Naive thymus-derived CD4-positive, alpha-beta T cell (primary cell): Measurements from ENCODE around the gene ACTRT1. TPM values are rescaled to one million over a fixed set of nuclear protein-coding genes. Genes with fewer than 3 reads are reported as not detected.

Experiments
- ATAC-seq: fragments of 150-1000 bp; cut with Tn5 transposase; 2 replicates; pipeline ENCODE4 v1.10.0; 2021; ENCODE audit warnings: mild to moderate bottlenecking, moderate library complexity
- CTCF ChIA-PET: fragments of 350-600 bp; sonication (Branson Sonifier 250); formaldehyde crosslinking; loops from one replicate; lab custom pipeline; 2021; ENCODE audit warnings: antibody characterized with exemption; lab: Charles Lee
- POLR2A ChIA-PET: fragments of 350-600 bp; sonication (Branson Sonifier 250); formaldehyde crosslinking; loops from one replicate; lab custom pipeline; 2021; ENCODE audit warnings: antibody characterized with exemption, inconsistent platforms; lab: Charles Lee
- DNase-seq, 9 donors: peaks; one replicate each; pipeline versions ENCODE4 v3.0.0 to v3.0.0-alpha.2; 2020 to 2022; ENCODE audit warnings: mixed read lengths in 1 of 9
- H3K27ac ChIP-seq: one replicate; pipeline ENCODE4 v1.7.0; 2013; ENCODE audit warnings: mild to moderate bottlenecking, low read depth, low read length, moderate library complexity
- H3K27me3 ChIP-seq, 2 donors: one replicate each; pipeline ENCODE4 v1.7.0; 2013; ENCODE audit warnings: low read length in 2 of 2, mild to moderate bottlenecking in 2 of 2, moderate library complexity in 2 of 2; ENCODE audit not compliant: control insufficient read depth in 2 of 2, insufficient read depth in 2 of 2
- H3K36me3 ChIP-seq, 3 experiments: 1 replicate in 2 of 3; 2 replicates in 1 of 3; pipeline ENCODE4 v1.7.0; 2013; ENCODE audit warnings: low read length in 3 of 3, mild to moderate bottlenecking in 3 of 3, moderate library complexity in 1 of 3; ENCODE audit not compliant: insufficient read depth in 3 of 3, control insufficient read depth in 2 of 3
- H3K4me1 ChIP-seq, 2 donors: one replicate each; pipeline ENCODE4 v1.7.0; 2013; ENCODE audit warnings: low read length in 2 of 2, mild to moderate bottlenecking in 2 of 2, moderate library complexity in 1 of 2; ENCODE audit not compliant: control insufficient read depth in 2 of 2, insufficient read depth in 2 of 2
- H3K4me3 ChIP-seq: 2 replicates; pipeline ENCODE4 v1.7.0; 2013; ENCODE audit warnings: mild to moderate bottlenecking, low read length
- H3K9me3 ChIP-seq, 3 experiments: 1 replicate in 2 of 3; 2 replicates in 1 of 3; pipeline ENCODE4 v1.7.0; 2013; ENCODE audit warnings: low read length in 3 of 3; ENCODE audit not compliant: control insufficient read depth in 2 of 3
- H3K27ac Mint-ChIP-seq, 9 donors: one replicate each; pipeline ENCODE4 v1.8.0; 2020 to 2022; ENCODE audit warnings: mixed read lengths in 9 of 9, mild to moderate bottlenecking in 8 of 9, moderate library complexity in 5 of 9, inconsistent platforms in 2 of 9
- H3K27me3 Mint-ChIP-seq, 5 donors: one replicate each; pipeline ENCODE4 v1.8.0; 2021 to 2022; ENCODE audit warnings: mixed read lengths in 5 of 5, mild to moderate bottlenecking in 1 of 5
- H3K36me3 Mint-ChIP-seq, 5 donors: one replicate each; pipeline ENCODE4 v1.8.0; 2020 to 2022; ENCODE audit warnings: mixed read lengths in 5 of 5, mild to moderate bottlenecking in 3 of 5, inconsistent platforms in 1 of 5
- H3K4me1 Mint-ChIP-seq, 7 donors: one replicate each; pipeline ENCODE4 v1.8.0; 2020 to 2022; ENCODE audit warnings: mixed read lengths in 7 of 7, mild to moderate bottlenecking in 3 of 7, inconsistent platforms in 1 of 7
- H3K4me3 Mint-ChIP-seq, 10 donors: one replicate each; pipeline ENCODE4 v1.8.0; 2020 to 2022; ENCODE audit warnings: mild to moderate bottlenecking in 10 of 10, mixed read lengths in 10 of 10, moderate library complexity in 6 of 10, inconsistent platforms in 2 of 10
- H3K9me3 Mint-ChIP-seq, 11 donors: one replicate each; pipeline ENCODE4 v1.8.0; 2020 to 2022; ENCODE audit warnings: mixed read lengths in 11 of 11, mild to moderate bottlenecking in 4 of 11, inconsistent platforms in 1 of 11, moderate library complexity in 1 of 11
- intact Hi-C, 2 donors: fragments of 100-400 bp; cut with micrococcal nuclease; formaldehyde crosslinking; loops; one replicate each; pipeline ENCODE4 v1.15.1; 2023
- polyA plus RNA-seq, 2 donors: library from polyadenylated mRNA; unstranded; fragments of 300-500 nt; fragmentation: Illumina TruSeq; gene quantifications; one replicate each; pipeline ENCODE4 v1.2.3, GENCODE V29; 2021
- total RNA-seq, 6 experiments: library from RNA in 5 of 6; stranded (reverse) in 5 of 6; gene quantifications; 1 replicate in 5 of 6; 2 replicates in 1 of 6; pipeline ENCODE4 v1.2.3 and lab custom pipeline; 2021 to 2026

ACTRT1 gene
- total and polyA plus RNA-seq, 7 experiments from 2014 or later = not detected

DNA sequence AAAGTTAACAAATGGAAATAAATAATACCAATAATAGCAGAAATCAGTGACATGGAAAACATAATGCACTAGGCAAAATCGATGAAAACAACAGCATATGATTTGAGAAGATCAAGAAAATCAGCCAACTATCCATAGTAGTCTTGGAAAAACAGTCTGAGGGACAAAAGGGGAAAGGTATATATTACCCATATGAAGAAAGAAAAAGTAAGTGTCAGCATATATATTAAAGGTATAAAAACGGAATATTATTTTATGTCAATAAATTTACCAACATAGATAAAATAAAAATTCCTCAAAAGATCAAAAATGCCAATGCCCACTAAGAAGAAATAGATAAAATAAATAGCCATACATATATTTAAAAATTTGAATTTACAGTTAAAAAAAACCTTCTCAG is 33.0 kb downstream of the ACTRT1 start:
- Histone ChIP-seq H3K9me3 (no peaks in the 10 kb centered on the region), H3K27me3 (no peaks in the 10 kb centered on the region), H3K36me3 (no peaks in the 10 kb centered on the region), H3K4me3 (no peak overlapping the region), H3K27ac (no peak overlapping the region), H3K4me1 (no peaks in the 10 kb centered on the region)
- Mint-ChIP-seq H3K9me3 (peaks cover 0 to 15% (median 3%) of the 10 kb centered on the region in 11 donors), H3K4me3 (no peak overlapping the region), H3K36me3 (no peaks in the 10 kb centered on the region), H3K27me3 (no peaks in the 10 kb centered on the region), H3K4me1 (no peaks in the 10 kb centered on the region), H3K27ac (no peak overlapping the region)
- no peak for DNase-seq
- ATAC-seq = no peak
- intact Hi-C loops = no loop called here
- ChIA-PET POLR2A (no interaction called here), CTCF (no interaction called here)

DNA sequence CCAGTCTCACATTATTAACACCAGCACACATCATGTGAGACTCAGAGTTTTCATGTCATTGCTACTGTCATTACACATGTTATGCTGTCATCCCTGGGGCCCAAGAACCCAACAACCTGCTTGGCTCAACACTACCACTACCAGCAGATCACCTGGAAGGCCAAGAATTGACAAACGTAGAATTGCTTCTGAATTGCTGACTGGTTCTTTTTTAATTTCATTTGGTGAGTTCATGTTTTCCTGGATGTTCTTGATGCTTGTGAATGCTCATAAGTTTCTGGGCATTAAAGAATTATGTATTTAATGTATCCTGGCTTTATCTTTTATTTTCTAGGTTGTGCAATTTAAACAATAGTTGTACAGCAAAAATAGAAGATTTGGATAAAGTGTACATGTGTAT is 40.2 kb downstream of the ACTRT1 start:
- H3K9me3 Mint-ChIP-seq = peaks cover 0 to 14% (median 3%) of the 10 kb centered on the region in 11 donors
- Histone ChIP-seq H3K36me3 (no peaks in the 10 kb centered on the region), H3K9me3 (no peaks in the 10 kb centered on the region), H3K27ac (no peak overlapping the region), H3K27me3 (no peaks in the 10 kb centered on the region), H3K4me1 (no peaks in the 10 kb centered on the region), H3K4me3 (no peak overlapping the region)
- POLR2A ChIA-PET = no interaction called here
- intact Hi-C loops = no loop called here
- no peaks in the 10 kb centered on the region for H3K27me3 Mint-ChIP-seq
- H3K4me1 Mint-ChIP-seq = no peaks in the 10 kb centered on the region
- no peaks in the 10 kb centered on the region for H3K36me3 Mint-ChIP-seq
- H3K4me3 Mint-ChIP-seq = no peak overlapping the region
- CTCF ChIA-PET = no interaction called here
- H3K27ac Mint-ChIP-seq = no peak overlapping the region
- ATAC-seq (no peak), DNase-seq (no peak)

DNA sequence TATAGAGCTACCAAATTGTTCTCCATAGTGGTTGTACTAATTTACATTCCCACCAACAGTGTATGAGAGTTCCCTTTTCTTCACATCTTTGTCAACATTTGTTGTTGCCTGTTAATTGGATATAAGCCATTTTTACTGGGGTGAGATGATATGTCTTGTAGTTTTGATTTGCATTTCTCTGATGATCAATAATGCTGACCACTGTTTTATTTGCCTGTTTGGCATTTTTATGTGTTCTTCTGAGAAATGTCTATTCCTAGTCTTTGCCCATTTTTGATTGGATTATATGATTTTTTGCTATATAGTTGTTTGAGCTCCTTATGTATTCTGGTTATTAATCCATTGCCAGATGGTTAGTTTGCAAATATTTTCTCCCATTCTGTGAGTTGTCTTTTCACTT is 44.3 kb downstream of the ACTRT1 start:
- ChIA-PET POLR2A (no interaction called here), CTCF (no interaction called here)
- Histone ChIP-seq H3K9me3 (no peaks in the 10 kb centered on the region), H3K36me3 (no peaks in the 10 kb centered on the region), H3K27me3 (no peaks in the 10 kb centered on the region), H3K4me1 (no peaks in the 10 kb centered on the region), H3K4me3 (no peak overlapping the region), H3K27ac (no peak overlapping the region)
- H3K36me3 Mint-ChIP-seq = no peaks in the 10 kb centered on the region
- intact Hi-C loops = no loop called here
- peaks cover 0 to 6% (median 0%) of the 10 kb centered on the region in 11 donors for H3K9me3 Mint-ChIP-seq
- no peak overlapping the region for H3K27ac Mint-ChIP-seq
- DNase-seq = no peak
- no peak overlapping the region for H3K4me3 Mint-ChIP-seq
- ATAC-seq = no peak
- no peaks in the 10 kb centered on the region for H3K27me3 Mint-ChIP-seq
- no peaks in the 10 kb centered on the region for H3K4me1 Mint-ChIP-seq
